Measurements from ENCODE around the gene SNX15.

Gene SNX15

DNA sequence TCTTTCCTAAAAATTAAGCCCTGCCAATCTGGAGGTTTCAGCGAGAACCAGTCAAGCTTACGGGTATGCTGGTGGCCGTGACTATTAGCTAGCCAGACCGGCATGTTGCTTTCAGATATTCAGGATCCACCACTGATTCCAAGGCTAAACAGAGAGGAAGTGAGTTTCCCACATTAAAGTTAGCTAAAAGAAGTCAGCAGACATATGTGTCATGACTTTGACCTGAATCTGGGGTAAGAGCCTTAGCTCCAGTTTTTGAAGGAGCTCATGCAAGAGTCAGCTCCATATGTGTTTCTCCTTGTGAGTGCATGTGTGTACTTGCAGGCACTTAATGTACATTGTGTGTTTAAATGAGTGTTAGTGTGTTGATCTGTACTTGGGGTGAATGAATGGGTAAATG lies 58.2 kb downstream of the SNX15 start:
- no peak for DNase-seq

DNA sequence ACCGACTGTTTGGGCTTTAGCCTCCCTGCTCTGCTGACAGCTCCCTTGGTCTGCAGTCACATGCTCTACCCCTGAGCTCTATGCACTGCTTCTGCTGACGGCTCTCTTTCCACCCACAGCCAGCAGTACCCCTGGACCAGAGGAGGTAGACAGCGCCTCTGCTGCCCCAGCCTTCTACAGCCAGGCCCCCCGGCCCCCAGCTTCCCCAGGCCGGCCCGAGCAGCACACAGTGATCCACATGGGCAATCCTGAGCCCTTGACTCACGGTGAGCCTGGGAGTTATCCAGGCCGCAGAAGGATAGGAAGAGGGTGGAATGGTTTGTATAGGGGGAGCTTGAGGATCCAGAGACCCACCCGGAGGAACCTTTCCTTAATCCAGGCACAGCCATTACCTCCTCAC lies 59.6 kb downstream of the SNX15 start:
- no peak for DNase-seq

DNA sequence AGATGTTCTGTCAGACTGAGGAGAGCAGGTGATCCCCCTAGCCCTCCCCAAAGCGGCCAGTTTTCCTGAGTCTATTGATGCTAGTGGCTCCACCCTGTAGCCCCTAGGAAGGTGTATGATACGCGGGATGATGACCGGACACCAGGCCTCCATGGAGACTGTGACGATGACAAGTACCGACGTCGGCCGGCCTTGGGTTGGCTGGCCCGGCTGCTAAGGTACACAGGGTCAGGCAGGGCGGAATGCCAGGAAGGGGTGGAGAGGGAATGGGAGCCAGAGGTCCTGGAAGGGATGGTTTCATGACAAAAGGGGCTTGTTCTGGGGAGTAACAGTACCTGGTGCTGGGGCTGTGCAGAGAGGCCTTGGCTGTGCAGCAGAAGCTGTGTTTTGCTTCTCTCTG lies 60.0 kb downstream of the SNX15 start:
- DNase-seq: no peak

DNA sequence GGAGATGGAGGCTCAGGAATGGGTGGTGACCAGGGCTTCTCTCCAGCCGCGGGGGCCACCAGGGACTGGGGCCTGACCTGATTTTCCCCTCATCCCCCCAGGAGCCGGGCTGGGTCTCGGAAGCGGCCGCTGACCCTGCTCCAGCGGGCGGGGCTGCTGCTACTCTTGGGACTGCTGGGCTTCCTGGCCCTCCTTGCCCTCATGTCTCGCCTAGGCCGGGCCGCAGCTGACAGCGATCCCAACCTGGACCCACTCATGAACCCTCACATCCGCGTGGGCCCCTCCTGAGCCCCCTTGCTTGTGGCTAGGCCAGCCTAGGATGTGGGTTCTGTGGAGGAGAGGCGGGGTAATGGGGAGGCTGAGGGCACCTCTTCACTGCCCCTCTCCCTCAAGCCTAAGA lies 60.6 kb downstream of the SNX15 start:
- no peak for DNase-seq

DNA sequence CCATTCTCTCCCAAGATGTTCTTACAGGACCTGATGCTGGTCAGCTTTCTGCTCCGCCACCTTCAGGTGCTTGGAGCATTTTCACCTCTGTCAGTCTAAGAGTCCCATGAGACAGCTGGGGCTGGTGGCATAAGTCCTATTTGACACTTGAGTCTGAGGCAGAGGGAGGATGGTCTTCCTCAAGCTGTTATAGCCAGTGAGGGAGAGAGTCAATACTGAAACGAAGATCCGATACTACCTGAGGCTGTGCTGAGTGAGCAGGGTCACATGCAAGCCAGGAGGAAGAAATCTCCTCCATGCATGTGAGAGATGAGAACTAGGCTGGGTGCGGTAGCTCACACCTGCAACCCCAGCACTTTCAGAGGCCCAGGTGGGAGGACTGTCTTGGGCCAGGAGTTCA lies 62.4 kb downstream of the SNX15 start:
- no peak for DNase-seq
